HG03521 (cell line): ENCODE data around the gene BLID.

ENCODE experiments used
- ATAC-seq: cut with Tn5 transposase; IDR thresholded peaks from one replicate; pipeline ENCODE4 v1.9.1; 2021; ENCODE audit warnings: mild to moderate bottlenecking, moderate library complexity; ENCODE audit not compliant: unreplicated experiment

BLID gene

GRCh38 chr11:122107045-122107444 lies 9.0 kb downstream of the BLID start:
- ATAC-seq: no peak

GRCh38 chr11:122105044-122105758 lies 10.8 kb downstream of the BLID start:
- ATAC-seq: no peak

GRCh38 chr11:122104341-122104740 lies 11.7 kb downstream of the BLID start:
- no peak for ATAC-seq

GRCh38 chr11:122103726-122104125 lies 12.3 kb downstream of the BLID start:
- no peak for ATAC-seq

GRCh38 chr11:122103321-122103720 lies 12.7 kb downstream of the BLID start:
- ATAC-seq: no peak

- ATAC-seq: no peak
Measured at GRCh38 chr11:122102426-122102825, 13.6 kb downstream of the BLID start.

GRCh38 chr11:122101625-122102291 lies 14.3 kb downstream of the BLID start:
- ATAC-seq: no peak

GRCh38 chr11:122100756-122101080 lies 15.3 kb downstream of the BLID start:
- no peak for ATAC-seq

- no peak for ATAC-seq
Measured at GRCh38 chr11:122100037-122100755, 15.8 kb downstream of the BLID start.

GRCh38 chr11:122099374-122100036 lies 16.5 kb downstream of the BLID start:
- no peak for ATAC-seq

- no peak for ATAC-seq
Measured at GRCh38 chr11:122098261-122098980, 17.6 kb downstream of the BLID start.

- no peak for ATAC-seq
Measured at GRCh38 chr11:122097419-122098001, 18.5 kb downstream of the BLID start.

- no peak for ATAC-seq
Measured at GRCh38 chr11:122096272-122097112, 19.5 kb downstream of the BLID start.

- no peak for ATAC-seq
Measured at GRCh38 chr11:122095681-122096262, 20.2 kb downstream of the BLID start.

- ATAC-seq: no peak
Measured at GRCh38 chr11:122094836-122095235, 21.2 kb downstream of the BLID start.

GRCh38 chr11:122093731-122094275 lies 22.2 kb downstream of the BLID start:
- no peak for ATAC-seq

GRCh38 chr11:122091835-122092234 lies 24.2 kb downstream of the BLID start:
- no peak for ATAC-seq

GRCh38 chr11:122089111-122089510 lies 26.9 kb downstream of the BLID start:
- ATAC-seq: no peak

GRCh38 chr11:122085712-122086111 lies 30.3 kb downstream of the BLID start:
- ATAC-seq: no peak
